GM18870 (cell line): ENCODE results near the gene MED12.

Experiments used
- ATAC-seq: cut with Tn5 transposase; IDR thresholded peaks from one replicate; pipeline ENCODE4 v1.9.1; 2021; ENCODE audit warnings: moderate library complexity; ENCODE audit not compliant: unreplicated experiment

The MED12 gene

DNA sequence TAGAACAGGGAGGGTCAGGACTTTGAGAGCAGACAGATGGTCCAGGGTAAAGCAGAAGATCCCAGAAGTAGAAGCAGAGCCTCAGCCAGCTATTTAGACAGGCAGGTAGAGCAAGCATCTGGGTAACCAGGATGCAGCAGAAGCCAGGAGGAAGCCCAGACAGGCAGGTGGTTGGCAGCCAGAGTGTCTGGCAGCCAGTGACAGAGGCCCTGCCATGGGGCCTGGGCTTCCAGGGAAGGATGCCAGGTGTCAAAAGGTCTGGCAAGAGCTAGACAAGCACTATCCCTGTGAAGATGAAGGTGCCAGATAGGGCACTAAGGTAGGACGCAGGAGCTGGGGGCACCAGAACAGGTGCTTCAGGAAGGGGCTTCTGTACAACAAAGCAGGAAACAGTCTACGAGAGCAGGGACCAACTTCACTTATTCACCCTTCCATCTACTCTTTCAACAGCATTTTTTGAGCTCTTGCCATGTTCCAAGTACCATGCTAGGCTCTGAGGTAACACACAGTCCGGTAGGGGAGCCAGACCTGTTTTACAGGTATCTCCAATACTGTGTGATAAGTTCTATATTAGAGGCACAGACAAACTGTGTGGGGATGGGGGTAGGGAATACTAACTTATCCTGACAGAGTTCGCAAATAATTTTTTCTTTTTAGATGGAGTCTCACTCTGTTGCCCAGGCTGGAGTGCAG lies 66.6 kb downstream of the MED12 start:
- ATAC-seq: no peak

DNA sequence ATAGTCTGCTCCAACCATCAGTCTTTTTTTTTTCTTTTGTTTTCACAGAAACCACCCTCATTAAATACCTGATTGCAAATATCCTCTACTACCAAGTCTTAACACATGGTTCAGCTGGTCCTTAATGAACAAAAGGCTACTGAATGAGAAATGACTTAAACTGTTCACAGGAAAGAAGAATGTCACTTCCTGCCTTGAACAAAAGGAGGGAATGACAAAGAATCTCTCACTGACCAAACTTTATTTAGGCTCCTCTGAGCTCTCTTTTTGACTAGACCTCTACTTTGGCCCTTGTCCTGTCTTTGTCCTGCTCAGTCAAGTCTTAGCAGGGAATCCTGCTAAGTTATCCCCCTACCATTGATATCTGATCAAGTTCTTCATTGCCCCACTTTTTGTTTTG lies 72.9 kb downstream of the MED12 start:
- ATAC-seq: no peak
